ENCODE data around the gene OGG1.
"Not testable (repeated sequence)": the region's sequence is repeated elsewhere in the genome, so short reads cannot be mapped to it uniquely, and the experiment has no call there.

OGG1 gene

GRCh38 chr3:9768141-9768775 lies 18.5 kb downstream of the OGG1 start:
- no peak for DNase-seq

DNA sequence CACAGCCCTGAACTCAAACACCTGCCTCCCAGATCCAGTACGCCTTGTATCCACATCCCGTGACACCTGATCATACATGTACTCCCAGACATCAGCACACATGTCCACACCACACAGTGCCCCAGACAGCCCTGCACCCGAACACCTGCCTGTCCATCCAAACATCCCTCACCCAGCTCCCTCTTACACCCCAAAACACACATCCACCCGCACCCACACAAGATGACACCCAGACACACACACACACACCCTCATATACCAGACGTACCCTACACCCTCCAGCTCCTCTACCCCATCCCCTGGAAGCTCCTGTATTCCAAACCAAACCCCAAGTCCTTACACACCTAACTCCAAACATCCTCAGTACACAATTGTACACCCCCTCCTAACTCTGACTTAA lies 19.3 kb downstream of the OGG1 start:
- no peak for DNase-seq

- DNase-seq, result peak; percentile 50
These were observed 19.9 kb downstream of the OGG1 start, which contains the start of gene CAMK1 for GRCh38 chr3:9769426-9770275. Gene CAMK1 (minus strand): TSS chr3:9769947. CDS start chr3:9767749, 2,198 bp downstream.

DNA sequence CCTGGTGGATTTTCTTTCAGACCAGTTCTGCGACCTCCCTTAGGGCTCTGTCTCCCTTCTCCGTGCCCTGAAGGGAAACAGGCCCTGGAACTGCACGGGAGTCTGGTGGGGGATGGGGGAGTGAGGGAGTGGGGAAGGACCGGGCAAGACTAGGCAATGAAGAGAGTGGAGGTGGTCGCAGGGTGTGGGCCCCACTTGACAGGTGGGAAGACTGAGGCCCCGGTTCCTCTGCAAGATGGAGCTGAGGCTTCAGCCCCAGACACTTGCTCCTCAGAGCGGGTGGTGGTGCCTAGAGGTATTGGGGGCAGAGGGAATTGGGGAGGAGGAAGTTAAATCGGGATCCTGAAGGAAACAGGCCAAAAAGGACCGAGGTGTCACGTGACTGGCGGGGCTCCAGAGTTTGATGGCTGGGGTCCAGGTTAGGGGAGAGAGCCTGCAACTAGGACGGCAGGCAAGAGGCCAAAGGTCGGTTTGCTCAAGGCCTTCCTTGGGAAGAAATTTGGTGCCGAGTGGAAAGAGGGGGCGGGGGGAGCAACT lies 20.6 kb downstream of the OGG1 start:
- DNase-seq, result no peak

- DNase-seq, result not testable (repeated sequence)
These were observed 21.3 kb downstream of the OGG1 start for GRCh38 chr3:9771007-9771406.

DNA sequence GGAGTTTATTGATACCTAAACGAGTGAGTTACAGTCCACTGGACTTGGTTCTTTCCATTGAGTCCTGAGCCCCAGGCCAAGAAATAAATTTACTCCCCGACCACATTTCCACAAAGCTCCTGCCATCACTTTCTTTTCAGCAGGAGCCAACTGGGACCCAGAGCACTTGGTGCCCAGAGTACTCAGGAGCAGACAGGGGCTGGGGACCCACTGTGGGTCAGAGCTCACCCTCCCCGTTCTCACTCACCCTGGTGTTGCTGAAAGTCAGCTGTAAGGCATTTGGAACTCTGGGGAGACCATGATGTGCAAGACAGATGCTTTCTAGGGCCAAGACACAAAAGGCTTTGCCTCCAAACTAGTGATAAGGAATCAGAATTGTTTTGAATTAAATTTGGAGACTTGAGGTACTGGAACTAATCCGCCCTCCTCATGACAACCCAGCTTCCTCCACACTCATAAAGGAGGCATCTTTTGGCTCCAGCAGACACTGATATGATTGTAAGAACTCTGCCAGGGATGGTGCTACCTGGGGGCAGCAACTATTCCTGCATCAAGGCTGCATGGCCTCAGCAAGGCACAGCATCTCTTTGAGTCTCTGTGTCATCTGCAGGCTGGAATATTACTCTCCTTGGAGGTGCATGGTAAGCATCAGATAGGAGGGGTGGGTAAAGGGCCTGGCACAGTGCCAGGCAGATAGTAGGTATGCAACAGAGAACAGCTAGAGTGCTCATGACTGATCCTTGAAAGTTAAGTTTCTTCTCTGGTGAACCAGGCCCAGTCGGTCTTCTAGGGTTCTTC lies 27.3 kb downstream of the OGG1 start:
- DNase-seq, result no peak

DNA sequence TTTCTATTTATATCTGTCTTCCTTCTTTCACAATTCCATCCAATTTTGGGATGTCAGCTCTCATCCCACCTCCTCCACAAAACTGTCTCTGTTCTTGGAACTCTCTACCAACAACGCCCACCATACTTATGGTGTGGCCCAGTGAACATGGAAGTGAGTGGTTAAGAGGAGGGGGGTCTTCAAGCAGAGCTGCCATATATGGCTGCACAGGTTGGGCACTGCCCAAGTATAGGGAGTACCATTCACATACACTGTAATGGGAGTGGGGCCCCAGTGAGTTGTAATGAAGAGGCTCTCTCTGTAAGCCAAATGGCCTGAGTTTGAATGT lies 27.9 kb downstream of the OGG1 start:
- DNase-seq, result no peak

DNA sequence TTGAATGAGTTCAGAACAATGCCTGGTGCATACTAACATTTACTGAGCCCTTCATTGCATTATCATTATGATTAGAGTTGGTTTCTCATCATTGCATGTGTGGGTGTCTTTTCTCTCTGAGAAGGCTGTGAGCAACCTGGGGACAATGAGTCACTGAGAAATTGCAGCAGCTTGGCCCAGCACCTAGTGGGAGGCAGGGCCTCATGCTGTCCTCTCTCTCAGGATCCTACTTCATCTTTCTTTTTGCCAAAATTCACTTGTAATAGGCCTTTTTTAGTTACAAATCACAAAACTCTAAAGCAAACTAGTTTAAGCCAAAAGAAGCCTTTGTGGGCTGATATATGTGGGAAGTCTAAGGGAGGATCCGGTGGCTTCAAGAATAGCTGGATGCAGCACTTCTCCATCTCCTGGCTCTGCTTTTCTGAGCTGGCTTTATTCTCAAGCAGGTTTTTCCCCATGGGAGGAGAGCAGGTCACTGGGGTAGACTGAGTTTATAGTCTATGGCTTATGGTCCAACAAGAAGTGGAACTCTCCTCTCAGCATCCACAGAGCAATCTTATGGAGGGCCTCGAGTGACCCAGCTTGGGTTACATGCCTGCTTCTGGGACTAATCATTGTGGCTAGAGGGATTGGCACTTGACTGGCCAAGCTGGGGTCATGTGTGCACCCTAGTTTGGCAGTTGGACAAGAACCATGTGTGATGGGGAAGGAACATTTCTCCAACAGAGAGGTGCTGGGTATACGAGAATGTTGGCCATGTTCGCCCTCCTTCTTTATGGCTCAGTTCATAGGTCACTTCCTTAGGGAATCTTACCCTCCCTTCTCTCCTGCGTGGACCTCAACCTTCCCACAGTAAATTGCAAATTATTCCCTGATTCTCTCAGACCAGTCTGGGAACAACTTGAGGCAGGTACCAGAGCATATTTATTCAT lies 28.7 kb downstream of the OGG1 start:
- DNase-seq, result no peak

DNA sequence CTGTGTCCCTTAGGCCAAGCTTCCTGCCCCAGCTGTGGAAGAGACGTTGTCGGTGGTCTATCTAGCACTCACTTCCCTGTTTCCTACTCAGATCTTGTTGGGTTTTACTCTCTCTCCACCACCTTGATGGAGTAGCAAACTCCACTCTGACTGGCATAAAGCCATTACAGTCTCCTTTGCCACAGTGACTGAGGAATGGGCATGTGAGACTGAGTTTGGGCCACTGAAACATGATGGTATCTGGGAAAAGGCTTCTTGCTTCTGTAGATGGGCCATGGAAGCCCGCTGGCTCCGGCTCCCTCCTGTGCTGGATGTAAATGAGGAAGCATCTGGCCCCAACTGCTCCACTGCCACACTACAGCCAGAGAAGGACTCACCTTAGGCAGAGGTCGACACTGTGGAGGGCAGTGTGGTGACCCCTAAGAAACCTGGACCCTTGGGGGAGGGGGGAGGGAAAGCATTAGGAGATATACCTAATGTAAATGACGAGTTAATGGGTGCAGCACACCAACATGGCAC lies 29.4 kb downstream of the OGG1 start:
- DNase-seq, result no peak

GRCh38 chr3:9779721-9780457 lies 30.1 kb downstream of the OGG1 start:
- peak; percentile 57 for DNase-seq

- no peak for DNase-seq
These were observed 30.7 kb downstream of the OGG1 start for GRCh38 chr3:9780458-9780812.

DNA sequence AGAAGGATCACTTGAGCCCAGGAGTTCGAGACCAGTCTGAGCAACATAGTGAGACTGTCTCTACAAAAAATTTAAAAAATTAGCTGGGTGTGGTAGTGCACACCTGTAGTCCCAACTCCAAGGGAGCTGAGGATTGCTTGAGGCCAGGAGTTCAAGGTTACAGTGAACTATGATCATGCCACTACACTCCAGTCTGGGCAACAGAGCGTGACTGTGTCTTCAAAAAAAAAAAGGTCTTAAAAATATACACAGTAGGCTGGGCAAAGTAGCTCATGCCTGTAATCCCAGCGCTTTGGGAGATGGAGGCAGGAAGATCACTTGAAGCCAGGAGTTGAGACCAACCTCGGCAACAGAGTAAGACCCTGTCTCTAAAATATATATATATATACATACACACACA lies 31.2 kb downstream of the OGG1 start:
- no peak for DNase-seq

DNA sequence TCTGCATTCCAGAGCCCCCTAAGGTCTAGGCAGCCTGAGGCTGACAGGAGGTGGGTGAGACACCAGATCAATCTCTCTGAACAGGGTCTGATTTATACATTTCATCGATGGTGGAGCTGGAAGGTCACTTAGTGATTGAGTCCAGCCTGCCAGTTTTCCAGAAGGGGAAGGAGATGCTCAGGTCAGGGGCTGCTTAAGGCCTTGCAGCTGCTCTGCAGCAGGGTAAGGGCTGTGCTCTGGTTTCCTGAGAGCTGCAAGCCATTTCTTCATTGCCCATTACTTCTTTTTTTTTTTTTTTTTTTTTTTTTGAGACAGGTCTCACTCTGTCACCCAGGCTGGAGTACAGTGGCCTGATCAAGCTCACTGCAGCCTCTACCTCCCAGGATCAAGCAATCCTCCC lies 31.8 kb downstream of the OGG1 start:
- no peak for DNase-seq

- no peak for DNase-seq
These were observed 32.3 kb downstream of the OGG1 start for GRCh38 chr3:9781978-9782603.

DNA sequence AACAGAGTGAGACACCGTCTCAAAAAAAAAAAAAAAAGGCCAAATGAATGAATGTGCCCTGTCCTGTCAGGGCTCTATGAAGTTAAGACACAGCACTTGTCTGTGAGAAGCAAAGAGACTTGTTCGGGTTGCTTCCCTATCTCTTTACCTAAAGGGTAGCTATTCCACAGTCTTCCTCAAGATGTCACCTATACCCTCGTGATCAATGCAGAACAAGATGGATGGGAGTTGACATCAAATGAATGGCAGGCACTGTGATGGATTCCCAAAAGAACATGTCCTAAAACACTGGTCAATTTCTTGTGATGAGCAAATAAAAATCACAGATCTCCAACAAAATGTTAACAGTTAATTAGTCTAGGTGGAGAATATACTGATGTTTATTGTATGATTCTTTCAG lies 33.0 kb downstream of the OGG1 start:
- peak; percentile 49 for DNase-seq

- no peak for DNase-seq
These were observed 34.2 kb downstream of the OGG1 start for GRCh38 chr3:9783954-9784353.

- no peak for DNase-seq
These were observed 35.2 kb downstream of the OGG1 start for GRCh38 chr3:9784965-9785364.

GRCh38 chr3:9785602-9786001 lies 35.9 kb downstream of the OGG1 start:
- DNase-seq, result no peak

GRCh38 chr3:9786209-9786739 lies 36.5 kb downstream of the OGG1 start:
- no peak for DNase-seq

DNA sequence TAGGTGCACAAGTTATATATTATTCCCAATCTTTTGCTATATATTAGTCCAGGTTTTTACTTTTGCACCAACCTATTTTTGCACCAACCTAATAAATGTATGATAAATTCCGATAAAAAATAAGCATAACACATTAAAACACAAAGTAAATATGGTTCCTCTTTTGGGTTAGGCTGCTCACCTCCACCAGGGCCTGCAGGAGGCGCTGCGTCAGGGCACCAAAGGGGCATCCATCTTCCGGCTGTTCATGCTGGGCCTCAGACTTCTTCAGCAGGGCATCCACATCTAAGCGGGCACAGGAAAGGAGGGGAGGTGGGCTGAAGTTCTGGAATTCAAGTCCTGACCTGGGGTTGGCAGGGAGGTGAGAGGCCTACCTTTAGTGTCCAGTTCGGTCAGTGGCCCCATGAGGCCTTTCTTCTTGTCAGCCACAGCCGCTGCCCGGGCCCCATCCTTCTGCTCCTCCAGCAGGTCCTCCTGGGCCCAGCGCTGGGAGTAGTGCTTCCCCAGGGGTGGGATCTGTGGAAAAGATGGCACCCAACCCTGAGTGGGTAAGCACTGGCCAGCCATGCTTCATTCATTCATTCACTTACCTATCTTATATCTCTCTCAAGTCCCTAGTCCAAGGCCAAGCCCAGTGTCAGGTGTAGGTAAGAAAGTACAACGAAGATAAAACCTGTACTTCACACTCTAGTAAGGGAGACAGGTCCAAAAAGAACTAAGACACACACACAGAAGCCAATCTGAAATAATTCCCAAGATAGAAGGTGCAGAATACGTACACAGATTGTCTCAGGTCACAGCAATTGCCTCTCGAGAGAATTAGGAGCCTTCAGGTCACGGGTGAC lies 37.3 kb downstream of the OGG1 start:
- no peak for DNase-seq
